GM12873 (cell line): ENCODE results near the gene PRSS38.

Experiments
- TF ChIP-seq, protein P1 (sequence below): IDR thresholded peaks from 2 replicates; pipeline ENCODE4 v1.5.1; 2012; ENCODE audit warnings: low read depth, mild to moderate bottlenecking, moderate library complexity, low read length, control low read depth; ENCODE audit not compliant: insufficient read depth; ENCODE audit errors: missing control alignments

PRSS38 gene

DNA sequence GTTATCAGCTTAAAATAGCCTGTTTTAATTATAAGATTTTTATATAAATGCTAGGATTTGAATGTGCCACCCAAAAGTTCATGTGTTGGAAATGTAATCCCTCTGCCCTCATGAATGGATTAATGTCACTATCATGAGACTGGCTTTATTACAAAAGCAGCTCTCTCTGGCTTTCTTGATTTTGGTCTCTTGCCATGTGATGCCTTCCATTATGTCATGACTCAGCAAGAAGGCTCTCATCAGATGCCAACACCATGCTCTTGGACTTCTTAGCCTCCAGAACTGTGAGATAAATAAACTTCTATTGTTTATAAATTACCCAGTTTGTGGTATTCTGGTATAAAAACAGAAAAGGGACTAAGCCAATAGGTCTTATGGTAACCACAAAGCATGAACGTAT lies 6.9 kb upstream of the PRSS38 start:
- TF ChIP-seq, protein P1, sequence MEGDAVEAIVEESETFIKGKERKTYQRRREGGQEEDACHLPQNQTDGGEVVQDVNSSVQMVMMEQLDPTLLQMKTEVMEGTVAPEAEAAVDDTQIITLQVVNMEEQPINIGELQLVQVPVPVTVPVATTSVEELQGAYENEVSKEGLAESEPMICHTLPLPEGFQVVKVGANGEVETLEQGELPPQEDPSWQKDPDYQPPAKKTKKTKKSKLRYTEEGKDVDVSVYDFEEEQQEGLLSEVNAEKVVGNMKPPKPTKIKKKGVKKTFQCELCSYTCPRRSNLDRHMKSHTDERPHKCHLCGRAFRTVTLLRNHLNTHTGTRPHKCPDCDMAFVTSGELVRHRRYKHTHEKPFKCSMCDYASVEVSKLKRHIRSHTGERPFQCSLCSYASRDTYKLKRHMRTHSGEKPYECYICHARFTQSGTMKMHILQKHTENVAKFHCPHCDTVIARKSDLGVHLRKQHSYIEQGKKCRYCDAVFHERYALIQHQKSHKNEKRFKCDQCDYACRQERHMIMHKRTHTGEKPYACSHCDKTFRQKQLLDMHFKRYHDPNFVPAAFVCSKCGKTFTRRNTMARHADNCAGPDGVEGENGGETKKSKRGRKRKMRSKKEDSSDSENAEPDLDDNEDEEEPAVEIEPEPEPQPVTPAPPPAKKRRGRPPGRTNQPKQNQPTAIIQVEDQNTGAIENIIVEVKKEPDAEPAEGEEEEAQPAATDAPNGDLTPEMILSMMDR, result no peak

DNA sequence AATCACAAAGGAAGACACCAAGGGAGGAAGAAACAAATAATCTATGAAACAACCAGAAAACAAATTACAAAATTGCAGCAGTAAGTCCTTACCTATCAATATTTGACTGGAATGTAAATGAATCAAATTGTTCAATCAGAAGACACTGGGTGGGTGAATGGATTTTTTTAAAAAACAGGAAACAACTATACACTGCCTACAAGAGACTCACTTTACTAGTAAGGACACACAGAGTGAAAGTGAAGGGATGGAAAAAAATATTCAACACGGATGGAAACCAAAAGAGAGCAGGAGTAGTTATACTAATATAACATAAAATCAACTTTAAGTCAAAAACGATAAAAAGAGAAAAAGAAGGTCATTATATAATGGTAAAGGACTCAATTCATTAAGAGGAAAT lies 6.4 kb upstream of the PRSS38 start:
- TF ChIP-seq, protein P1, result no peak

DNA sequence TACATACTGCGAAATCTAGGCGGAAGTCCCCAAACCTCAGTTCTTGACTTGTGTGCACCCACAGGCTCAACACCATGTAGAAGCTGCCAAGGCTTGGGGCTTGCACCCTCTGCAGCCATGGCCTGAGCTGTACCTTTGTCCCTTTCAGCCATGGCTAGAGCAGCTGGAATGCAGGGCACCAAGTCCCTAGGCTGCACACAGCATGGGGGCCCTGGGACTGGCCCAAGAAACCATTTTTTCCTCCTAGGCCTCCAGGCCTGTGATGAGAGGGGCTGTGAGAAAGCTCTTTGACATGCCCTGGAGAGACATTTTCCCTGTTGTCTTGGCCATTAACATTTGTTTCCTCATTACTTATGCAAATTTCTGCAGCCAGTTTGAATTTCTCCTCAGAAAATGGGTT lies 1.5 kb upstream of the PRSS38 start:
- TF ChIP-seq, protein P1, result no peak

DNA sequence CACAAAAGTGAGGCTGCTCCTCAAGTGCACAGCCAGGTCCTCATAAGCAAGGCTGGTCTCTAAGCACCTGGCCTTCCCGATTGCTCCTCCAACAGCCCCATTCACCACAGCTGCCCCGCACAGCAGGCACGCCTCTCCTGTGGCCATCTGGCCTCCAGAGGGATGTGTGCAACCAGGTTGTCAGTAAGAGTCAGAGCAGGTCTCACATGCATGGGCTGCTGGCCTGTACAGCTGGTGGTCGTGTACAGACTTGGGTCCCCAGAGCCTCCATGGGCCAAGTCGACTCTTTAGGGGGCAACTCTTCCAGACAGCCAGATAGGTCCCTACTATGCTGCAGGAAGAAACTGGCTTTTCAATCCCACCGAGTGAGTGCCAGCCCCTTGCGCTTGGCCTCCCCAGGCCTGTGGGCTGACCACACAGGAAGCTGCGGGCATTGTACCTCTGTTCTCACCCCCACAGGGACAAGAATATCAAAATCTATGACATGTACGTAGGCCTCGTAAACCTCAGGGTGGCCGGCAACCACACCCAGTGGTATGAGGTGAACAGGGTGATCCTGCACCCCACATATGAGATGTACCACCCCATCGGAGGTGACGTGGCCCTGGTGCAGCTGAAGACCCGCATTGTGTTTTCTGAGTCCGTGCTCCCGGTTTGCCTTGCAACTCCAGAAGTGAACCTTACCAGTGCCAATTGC lies 1.4 kb downstream of the PRSS38 start:
- TF ChIP-seq, protein P1, result no peak

DNA sequence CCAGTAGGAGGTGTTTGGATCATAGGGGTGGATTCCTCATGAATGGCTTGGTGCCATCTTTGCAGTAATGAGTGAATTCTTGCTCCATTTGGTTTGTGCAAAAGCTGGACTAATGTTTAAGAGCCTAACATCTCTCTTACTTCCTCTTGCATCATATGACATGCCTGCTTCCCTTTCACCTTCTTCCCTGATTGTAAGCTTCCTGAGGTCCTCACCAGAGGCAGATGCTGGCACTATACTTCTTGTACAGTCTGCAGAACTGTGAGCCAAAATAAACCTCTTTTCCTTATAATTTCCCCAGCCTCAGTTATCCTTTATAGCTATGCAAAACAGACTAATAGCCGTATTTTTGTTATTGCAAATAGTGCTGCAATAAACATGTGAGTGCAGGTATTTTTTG lies 8.1 kb downstream of the PRSS38 start:
- TF ChIP-seq, protein P1, result no peak

DNA sequence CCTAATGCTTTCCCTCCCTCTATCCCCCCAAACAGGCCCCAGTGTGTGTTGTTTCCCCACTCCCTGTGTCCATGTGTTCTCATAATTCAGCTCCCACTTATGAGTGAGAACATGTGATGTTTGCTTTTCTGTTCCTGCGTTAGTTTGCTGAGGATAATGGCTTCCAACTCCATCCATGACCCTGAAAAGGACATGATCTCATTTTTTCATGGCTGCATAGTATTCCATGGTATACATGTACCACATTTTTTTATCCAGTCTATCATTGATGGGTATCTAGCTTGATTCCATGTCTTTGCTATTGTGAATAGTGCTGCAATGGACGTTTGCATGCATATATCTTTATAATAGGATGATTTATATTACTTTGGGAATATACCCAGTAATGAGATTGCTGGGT lies 8.7 kb downstream of the PRSS38 start:
- TF ChIP-seq, protein P1, result no peak

DNA sequence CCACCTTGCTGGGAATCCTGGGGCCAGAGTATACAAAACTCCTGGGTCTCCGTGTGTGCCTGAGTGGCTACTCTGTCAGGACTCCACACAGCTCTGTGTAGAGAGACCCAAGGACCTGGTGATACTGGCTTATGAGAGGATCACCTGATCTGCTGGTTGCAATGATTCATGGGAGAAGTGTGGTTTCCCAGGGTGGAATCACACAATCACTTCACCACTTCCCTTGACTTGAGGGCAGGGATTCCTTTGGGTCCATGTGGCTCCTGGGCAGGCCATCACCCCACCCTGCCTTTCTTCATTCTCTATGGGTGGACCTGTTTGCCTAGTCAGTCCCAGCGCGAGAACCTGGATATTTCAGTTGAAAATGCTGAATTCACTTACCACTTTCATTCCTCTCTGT lies 13.3 kb downstream of the PRSS38 start:
- TF ChIP-seq, protein P1, result no peak
